AG04450 (cell line): ENCODE data around the gene CAPN6. TPM values are rescaled to one million over a fixed set of nuclear protein-coding genes. Genes with fewer than 3 reads are reported as not detected.

Source experiments
- CTCF ChIA-PET: fragments of 300-600, 350-600 bp; formaldehyde crosslinking; extraction: SDS; loops from one replicate; lab custom pipeline; 2022; ENCODE audit warnings: antibody characterized with exemption, inconsistent platforms; lab: Charles Lee
- POLR2A ChIA-PET: fragments of 350-600 bp; formaldehyde crosslinking; extraction: SDS; loops from one replicate; lab custom pipeline; 2021; ENCODE audit warnings: antibody characterized with exemption, inconsistent platforms; lab: Yijun Ruan, JAX
- DNase-seq: peaks from one replicate; pipeline ENCODE4 v3.0.0-alpha.2; 2011; ENCODE audit warnings: low read depth, low spot score
- H3K27ac ChIP-seq: one replicate; pipeline ENCODE4 v1.5.1; 2012; ENCODE audit warnings: low read depth, low read length, control low read depth
- H3K27me3 ChIP-seq: one replicate; pipeline ENCODE4 v1.6.0; 2012; ENCODE audit warnings: low read length; ENCODE audit not compliant: control insufficient read depth, insufficient read depth
- H3K4me3 ChIP-seq: 2 replicates; pipeline ENCODE4 v1.5.1; 2011; ENCODE audit warnings: mild to moderate bottlenecking, low read depth, low read length, control low read depth
- H3K9me3 ChIP-seq: 2 replicates; pipeline ENCODE4 v1.5.1; 2012; ENCODE audit warnings: low read length; ENCODE audit not compliant: control insufficient read depth, insufficient read depth
- polyA plus RNA-seq: library from polyadenylated mRNA; depleted of rRNA; stranded (reverse); fragments of >200 nt; gene quantifications from 2 replicates; pipeline ENCODE4 v1.2.3, GENCODE V29; 2011
- TF ChIP-seq, protein P1 (sequence below): IDR thresholded peaks from 2 replicates; pipeline ENCODE4 v1.5.1; 2011; ENCODE audit warnings: low read depth, low read length, control low read depth, inconsistent platforms

The CAPN6 gene
- polyA plus RNA-seq, 1 experiment, result not detected

DNA sequence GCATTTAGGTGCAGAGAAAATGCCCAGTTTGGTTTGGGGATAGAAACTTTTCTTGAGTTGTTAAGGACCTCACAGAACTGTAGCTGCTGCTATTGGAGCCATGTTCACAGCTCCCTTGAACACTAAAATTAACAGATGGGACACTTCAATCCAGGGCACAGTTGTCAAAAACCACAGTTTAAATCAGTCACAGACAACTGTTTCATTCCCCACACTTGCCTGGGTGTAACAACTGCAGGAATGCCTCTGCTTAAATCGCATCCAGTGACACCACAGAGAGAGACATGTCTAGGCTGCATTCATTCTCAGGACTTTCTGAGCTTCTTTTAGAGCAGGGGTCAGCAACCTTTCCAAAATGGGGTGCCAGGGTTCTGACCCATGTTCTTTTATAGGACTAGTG lies 12.7 kb upstream of the CAPN6 start:
- TF ChIP-seq, protein P1, sequence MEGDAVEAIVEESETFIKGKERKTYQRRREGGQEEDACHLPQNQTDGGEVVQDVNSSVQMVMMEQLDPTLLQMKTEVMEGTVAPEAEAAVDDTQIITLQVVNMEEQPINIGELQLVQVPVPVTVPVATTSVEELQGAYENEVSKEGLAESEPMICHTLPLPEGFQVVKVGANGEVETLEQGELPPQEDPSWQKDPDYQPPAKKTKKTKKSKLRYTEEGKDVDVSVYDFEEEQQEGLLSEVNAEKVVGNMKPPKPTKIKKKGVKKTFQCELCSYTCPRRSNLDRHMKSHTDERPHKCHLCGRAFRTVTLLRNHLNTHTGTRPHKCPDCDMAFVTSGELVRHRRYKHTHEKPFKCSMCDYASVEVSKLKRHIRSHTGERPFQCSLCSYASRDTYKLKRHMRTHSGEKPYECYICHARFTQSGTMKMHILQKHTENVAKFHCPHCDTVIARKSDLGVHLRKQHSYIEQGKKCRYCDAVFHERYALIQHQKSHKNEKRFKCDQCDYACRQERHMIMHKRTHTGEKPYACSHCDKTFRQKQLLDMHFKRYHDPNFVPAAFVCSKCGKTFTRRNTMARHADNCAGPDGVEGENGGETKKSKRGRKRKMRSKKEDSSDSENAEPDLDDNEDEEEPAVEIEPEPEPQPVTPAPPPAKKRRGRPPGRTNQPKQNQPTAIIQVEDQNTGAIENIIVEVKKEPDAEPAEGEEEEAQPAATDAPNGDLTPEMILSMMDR, result no peak
- no peak for DNase-seq
- Histone ChIP-seq H3K4me3 (no peak overlapping the region), H3K27ac (no peak overlapping the region), H3K9me3 (no peaks in the 10 kb centered on the region), H3K27me3 (no peaks in the 10 kb centered on the region)
- POLR2A ChIA-PET, result no interaction called here
- CTCF ChIA-PET, result no interaction called here

DNA sequence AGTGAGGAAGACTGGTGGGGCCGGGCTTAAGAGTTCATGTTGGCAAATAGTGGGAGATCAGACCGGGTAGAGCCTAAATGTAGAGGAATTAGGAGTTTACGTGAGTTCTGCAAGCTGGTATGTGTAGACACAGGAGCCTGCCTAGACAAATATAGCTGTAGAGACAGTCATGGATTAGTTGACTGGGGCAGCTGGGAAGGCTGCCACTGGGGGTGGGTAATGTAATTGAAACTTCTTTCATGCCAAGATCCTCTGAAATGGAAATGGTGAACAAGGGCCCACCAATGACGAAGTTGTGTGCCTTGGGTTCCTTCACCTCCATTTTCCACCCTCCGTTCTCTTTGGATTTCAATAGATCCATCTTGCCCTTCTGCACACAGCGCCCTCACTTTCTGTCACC lies 11.9 kb upstream of the CAPN6 start:
- Histone ChIP-seq H3K9me3 (no peaks in the 10 kb centered on the region), H3K4me3 (no peak overlapping the region), H3K27me3 (no peaks in the 10 kb centered on the region), H3K27ac (no peak overlapping the region)
- DNase-seq, result no peak
- ChIA-PET CTCF (no interaction called here), POLR2A (no interaction called here)
- TF ChIP-seq, protein P1, result no peak

DNA sequence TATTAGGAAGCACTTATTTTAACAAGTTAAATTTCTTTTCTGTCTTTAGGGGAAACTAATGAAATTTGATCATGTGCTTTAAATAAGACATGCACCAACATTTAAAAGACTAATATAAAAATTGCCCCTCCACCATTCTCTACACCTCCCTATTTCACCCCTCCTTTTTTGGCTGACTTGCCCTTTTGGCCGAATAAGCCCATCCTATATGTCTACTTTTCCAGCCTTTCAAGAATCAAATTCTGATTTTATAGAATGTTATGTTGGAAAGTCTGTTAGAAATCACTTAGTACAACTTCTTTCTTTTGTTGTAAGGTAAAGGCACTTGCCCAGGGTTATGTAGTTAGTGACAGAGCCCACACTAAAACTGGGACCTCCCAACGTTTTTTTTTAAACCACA lies 1.8 kb downstream of the CAPN6 start:
- ChIA-PET POLR2A (no interaction called here), CTCF (no interaction called here)
- TF ChIP-seq, protein P1, result no peak

DNA sequence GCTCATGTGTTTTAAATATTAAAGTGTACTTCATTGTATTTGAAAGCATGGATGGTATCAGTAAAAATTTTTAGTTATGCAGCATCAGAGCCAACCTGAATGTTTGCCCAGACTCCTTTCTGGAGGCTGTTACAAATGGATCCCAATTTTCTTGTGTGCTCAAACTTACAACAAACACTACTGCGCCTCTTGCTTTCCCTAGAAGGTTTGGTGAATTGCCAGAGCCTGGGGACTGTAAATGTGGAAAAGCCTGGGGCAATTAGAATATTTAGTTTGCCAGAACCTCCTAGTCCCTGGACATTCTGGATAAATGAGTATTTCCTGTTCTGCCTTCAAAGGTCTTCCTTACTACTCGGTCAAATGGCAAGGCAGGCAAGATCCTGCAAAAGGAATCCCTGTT lies 4.8 kb downstream of the CAPN6 start:
- Histone ChIP-seq H3K9me3 (no peaks in the 10 kb centered on the region), H3K27me3 (no peaks in the 10 kb centered on the region), H3K27ac (no peak overlapping the region), H3K4me3 (no peak overlapping the region)
- no peak for DNase-seq
- ChIA-PET POLR2A (no interaction called here), CTCF (no interaction called here)
- TF ChIP-seq, protein P1, result no peak

More for the DNA sequence above, 1.8 kb downstream of the CAPN6 start:
- no peak for DNase-seq
- H3K27ac ChIP-seq, result no peak overlapping the region
- H3K9me3 ChIP-seq, result no peaks in the 10 kb centered on the region
- H3K27me3 ChIP-seq, result no peaks in the 10 kb centered on the region
- H3K4me3 ChIP-seq, result no peak overlapping the region

DNA sequence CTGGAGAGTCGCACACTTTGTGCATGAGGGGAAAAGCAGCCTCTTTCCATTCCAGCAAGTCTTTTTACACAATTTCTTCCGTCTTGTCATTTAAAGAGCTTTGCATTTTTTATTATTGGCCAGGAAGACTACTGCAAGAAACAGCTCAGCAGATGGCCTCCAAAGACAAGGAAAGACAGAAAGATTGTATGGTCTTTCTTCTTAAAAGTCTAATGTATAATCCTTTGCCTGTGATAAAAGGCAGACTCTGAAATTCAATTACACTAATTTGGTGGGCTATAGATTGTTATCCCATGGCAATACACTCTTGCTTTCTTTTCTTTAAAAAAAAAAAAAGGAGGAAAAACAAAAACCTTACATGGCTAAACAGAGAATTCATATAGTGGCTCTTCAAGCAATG lies 5.9 kb downstream of the CAPN6 start:
- CTCF ChIA-PET, result no interaction called here
- TF ChIP-seq, protein P1, result no peak
- POLR2A ChIA-PET, result no interaction called here

More for the DNA sequence above, 5.9 kb downstream of the CAPN6 start:
- H3K4me3 ChIP-seq, result no peak overlapping the region
- no peaks in the 10 kb centered on the region for H3K27me3 ChIP-seq
- H3K27ac ChIP-seq, result no peak overlapping the region
- H3K9me3 ChIP-seq, result no peaks in the 10 kb centered on the region
- no peak for DNase-seq
